Measurements from ENCODE around the gene KRABD2.

KRABD2 gene

GRCh38 chr17:8339540-8339939 is 37.0 kb downstream of the KRABD2 start, which contains the start of gene ODF4:
Gene ODF4, plus strand, starts transcription at chr17:8339840. Its CDS starts 212 bp downstream, at chr17:8340052.
- Histone ChIP-seq H3K36me3 (ENCODE audit: insufficient read depth, low read length) (no peaks in the 10 kb centered on the region), H3K27ac (ENCODE audit: low read depth, low read length) (no peak within 1 kb of the TSS), H3K9ac (ENCODE audit: low read length) (no peak within 1 kb of the TSS), H2AFZ (ENCODE audit: low read depth, low read length) (no peak within 1 kb of the TSS), H4K20me1 (ENCODE audit: insufficient read depth, low read length) (no peaks in the 10 kb centered on the region), H3K79me2 (ENCODE audit: insufficient read depth, low read length) (no peaks in the 10 kb centered on the region), H3K9me3 (ENCODE audit: insufficient read depth, low read depth, low read length) (no peaks in the 10 kb centered on the region), H3K4me3 (ENCODE audit: insufficient read depth, low read depth, low read length) (no peak within 1 kb of the TSS), H3K4me1 (ENCODE audit: insufficient read depth, low read length) (no peaks in the 10 kb centered on the region), H3K4me2 (ENCODE audit: low read length) (no peak within 1 kb of the TSS), H3K27me3 (ENCODE audit: insufficient read depth, low read length) (peaks cover 16% of the 10 kb centered on the region)
- peak within 1 kb of the TSS; percentile 87 for H3K27ac Mint-ChIP-seq (ENCODE audit: unreplicated experiment)
- FAIRE-seq, result no peak
- H3K27me3 Mint-ChIP-seq (ENCODE audit: low read depth, unreplicated experiment), result peaks cover 10% of the 10 kb centered on the region
- no peak for TF ChIP-seq EZH2 (IDR thresholded peaks at IDR 0.05; ENCODE audit: insufficient read depth, low read length)
- no peak for TF ChIP-seq CTCF (IDR thresholded peaks at IDR 0.05; ENCODE audit: insufficient read depth, low read depth, low read length)
- H3K9me3 Mint-ChIP-seq (ENCODE audit: unreplicated experiment), result no peaks in the 10 kb centered on the region
- peaks cover 2% of the 10 kb centered on the region for H3K36me3 Mint-ChIP-seq (ENCODE audit: low read depth, unreplicated experiment)
- peaks cover 4% of the 10 kb centered on the region for H3K4me1 Mint-ChIP-seq (ENCODE audit: low read depth, unreplicated experiment)
- H3K4me3 Mint-ChIP-seq (ENCODE audit: unreplicated experiment), result no peak within 1 kb of the TSS
- no peak for DNase-seq (ENCODE audit: low read depth)

GRCh38 chr17:8338753-8339140 is 37.8 kb downstream of the KRABD2 start:
- H3K4me1 ChIP-seq (ENCODE audit: insufficient read depth, low read length), result no peaks in the 10 kb centered on the region
- no peaks in the 10 kb centered on the region for H3K36me3 ChIP-seq (ENCODE audit: insufficient read depth, low read length)
- H4K20me1 ChIP-seq (ENCODE audit: insufficient read depth, low read length), result no peaks in the 10 kb centered on the region
- no peaks in the 10 kb centered on the region for H3K79me2 ChIP-seq (ENCODE audit: insufficient read depth, low read length)
- peaks cover 10% of the 10 kb centered on the region for H3K27me3 Mint-ChIP-seq (ENCODE audit: low read depth, unreplicated experiment)
- no peak overlapping the region for H3K4me3 ChIP-seq (ENCODE audit: insufficient read depth, low read depth, low read length)
- H3K9ac ChIP-seq (ENCODE audit: low read length), result no peak overlapping the region
- peaks cover 4% of the 10 kb centered on the region for H3K4me1 Mint-ChIP-seq (ENCODE audit: low read depth, unreplicated experiment)
- TF ChIP-seq CTCF (IDR thresholded peaks at IDR 0.05; ENCODE audit: insufficient read depth, low read depth, low read length) (no peak), EZH2 (IDR thresholded peaks at IDR 0.05; ENCODE audit: insufficient read depth, low read length) (no peak)
- no peaks in the 10 kb centered on the region for H3K9me3 ChIP-seq (ENCODE audit: insufficient read depth, low read depth, low read length)
- no peak overlapping the region for H3K27ac ChIP-seq (ENCODE audit: low read depth, low read length)
- H3K27me3 ChIP-seq (ENCODE audit: insufficient read depth, low read length), result peaks cover 16% of the 10 kb centered on the region
- FAIRE-seq (no peak), DNase-seq (ENCODE audit: low read depth) (no peak)
- peaks cover 2% of the 10 kb centered on the region for H3K36me3 Mint-ChIP-seq (ENCODE audit: low read depth, unreplicated experiment)
- no peak overlapping the region for H3K4me3 Mint-ChIP-seq (ENCODE audit: unreplicated experiment)
- H3K9me3 Mint-ChIP-seq (ENCODE audit: unreplicated experiment), result no peaks in the 10 kb centered on the region
- no peak overlapping the region for H2AFZ ChIP-seq (ENCODE audit: low read depth, low read length)
- H3K4me2 ChIP-seq (ENCODE audit: low read length), result no peak overlapping the region
- H3K27ac Mint-ChIP-seq (ENCODE audit: unreplicated experiment), result peak overlapping the region; percentile 87

GRCh38 chr17:8337802-8338752 is 38.4 kb downstream of the KRABD2 start:
- Histone ChIP-seq H4K20me1 (ENCODE audit: insufficient read depth, low read length) (no peaks in the 10 kb centered on the region), H3K4me2 (ENCODE audit: low read length) (peak overlapping the region; percentile 28), H3K4me1 (ENCODE audit: insufficient read depth, low read length) (no peaks in the 10 kb centered on the region), H3K27ac (ENCODE audit: low read depth, low read length) (no peak overlapping the region), H3K9ac (ENCODE audit: low read length) (no peak overlapping the region), H3K4me3 (ENCODE audit: insufficient read depth, low read depth, low read length) (no peak overlapping the region), H3K27me3 (ENCODE audit: insufficient read depth, low read length) (peaks cover 16% of the 10 kb centered on the region), H3K9me3 (ENCODE audit: insufficient read depth, low read depth, low read length) (no peaks in the 10 kb centered on the region), H2AFZ (ENCODE audit: low read depth, low read length) (no peak overlapping the region), H3K79me2 (ENCODE audit: insufficient read depth, low read length) (no peaks in the 10 kb centered on the region), H3K36me3 (ENCODE audit: insufficient read depth, low read length) (no peaks in the 10 kb centered on the region)
- no peak for TF ChIP-seq CTCF (IDR thresholded peaks at IDR 0.05; ENCODE audit: insufficient read depth, low read depth, low read length)
- TF ChIP-seq EZH2 (IDR thresholded peaks at IDR 0.05; ENCODE audit: insufficient read depth, low read length), result no peak
- H3K4me1 Mint-ChIP-seq (ENCODE audit: low read depth, unreplicated experiment), result peaks cover 4% of the 10 kb centered on the region
- FAIRE-seq, result no peak
- H3K27me3 Mint-ChIP-seq (ENCODE audit: low read depth, unreplicated experiment), result peaks cover 10% of the 10 kb centered on the region
- H3K36me3 Mint-ChIP-seq (ENCODE audit: low read depth, unreplicated experiment), result peaks cover 2% of the 10 kb centered on the region
- no peak overlapping the region for H3K4me3 Mint-ChIP-seq (ENCODE audit: unreplicated experiment)
- no peak overlapping the region for H3K27ac Mint-ChIP-seq (ENCODE audit: unreplicated experiment)
- H3K9me3 Mint-ChIP-seq (ENCODE audit: unreplicated experiment), result no peaks in the 10 kb centered on the region
- no peak for DNase-seq (ENCODE audit: low read depth)

All from astrocyte (in vitro differentiated cells and primary cell).